ENCODE results near the gene TNFRSF25. TPM values are rescaled to one million over a fixed set of nuclear protein-coding genes. Genes with fewer than 3 reads are reported as not detected.

The TNFRSF25 gene
- total and polyA plus RNA-seq, 10 of the 15 experiments (the other 5 are each of a cell fraction or from before 2014, with no cell fraction given), result 0.23 to 8.6 (median 0.46) TPM; not detected in 5

DNA sequence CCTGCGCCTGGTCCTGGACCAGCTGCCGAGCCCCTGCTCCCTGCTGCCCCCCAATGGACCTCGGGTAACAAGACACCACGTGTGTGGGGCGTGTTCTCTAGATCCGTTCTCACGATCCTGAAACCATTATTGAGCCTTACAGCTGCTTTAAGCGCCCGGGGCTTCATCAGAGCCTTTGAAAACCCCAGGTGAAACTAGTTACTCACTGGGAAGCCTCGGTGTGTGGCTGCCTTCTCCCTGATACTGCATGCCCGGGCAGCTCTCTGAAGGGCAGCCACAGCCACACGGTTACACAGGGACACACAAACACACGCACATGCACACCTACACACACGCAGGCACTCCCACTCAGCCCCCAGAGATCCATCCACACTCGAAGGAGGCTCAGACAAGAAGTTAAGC, 51.5 kb downstream of the TNFRSF25 start (continued):
- TF ChIP-seq IKZF1 (conservative IDR thresholded peaks at IDR 0.05) (peak; percentile 60), ASH2L (IDR thresholded peaks at IDR 0.05; ENCODE audit: borderline replicate concordance, low read depth) (no peak), IRF4 (IDR thresholded peaks at IDR 0.05; ENCODE audit: low read depth, low read length) (no peak), BCL11A (IDR thresholded peaks at IDR 0.05; ENCODE audit: low read depth, low read length) (peak; percentile 68; the same call in 1 of the 2 replicates), SMAD1 (IDR thresholded peaks at IDR 0.05; ENCODE audit: low read depth, partially characterized antibody) (no peak), ZBED1 (IDR thresholded peaks at IDR 0.05; ENCODE audit: borderline replicate concordance) (peak; percentile 59; the same call in 1 of the 2 replicates), RBBP5 (conservative IDR thresholded peaks at IDR 0.05) (no peak), POLR2AphosphoS5 (IDR thresholded peaks at IDR 0.05; ENCODE audit: low read length) (no peak), RELA (IDR thresholded peaks at IDR 0.05; ENCODE audit: borderline replicate concordance, partially characterized antibody) (no peak), FOXM1 (IDR thresholded peaks at IDR 0.05; ENCODE audit: low read depth, low read length) (peak; percentile 60; the same call in 1 of the 2 replicates), CREM (IDR thresholded peaks at IDR 0.05; ENCODE audit: low read depth) (peak; percentile 56; the same call in 1 of the 2 replicates), WRNIP1 (IDR thresholded peaks at IDR 0.05; ENCODE audit: borderline replicate concordance, low read depth, low read length) (no peak), MTA2 (IDR thresholded peaks at IDR 0.05; ENCODE audit: low read depth) (peak; percentile 39; the same call in 1 of the 2 replicates), MEF2B (IDR thresholded peaks at IDR 0.05; ENCODE audit: partially characterized antibody, poor library complexity, severe bottlenecking) (peak; percentile 46), EED (IDR thresholded peaks at IDR 0.05; ENCODE audit: low read depth) (peak; percentile 71), SMC3 (IDR thresholded peaks at IDR 0.05; ENCODE audit: borderline replicate concordance, low read length) (peak; percentile 19; the same call in 1 of the 2 replicates), IKZF2 (IDR thresholded peaks at IDR 0.05) (peak; percentile 62 to 79), YBX1 (IDR thresholded peaks at IDR 0.05) (no peak), KLF5 (IDR thresholded peaks at IDR 0.05; ENCODE audit: partially characterized antibody) (no peak), JUNB (IDR thresholded peaks at IDR 0.05) (peak; percentile 25; the same call in 1 of the 2 replicates), SRF (IDR thresholded peaks at IDR 0.05; ENCODE audit: low read depth in 2 of 2, low read length in 2 of 2) (no peak)
- TF ChIP-seq, protein P1, sequence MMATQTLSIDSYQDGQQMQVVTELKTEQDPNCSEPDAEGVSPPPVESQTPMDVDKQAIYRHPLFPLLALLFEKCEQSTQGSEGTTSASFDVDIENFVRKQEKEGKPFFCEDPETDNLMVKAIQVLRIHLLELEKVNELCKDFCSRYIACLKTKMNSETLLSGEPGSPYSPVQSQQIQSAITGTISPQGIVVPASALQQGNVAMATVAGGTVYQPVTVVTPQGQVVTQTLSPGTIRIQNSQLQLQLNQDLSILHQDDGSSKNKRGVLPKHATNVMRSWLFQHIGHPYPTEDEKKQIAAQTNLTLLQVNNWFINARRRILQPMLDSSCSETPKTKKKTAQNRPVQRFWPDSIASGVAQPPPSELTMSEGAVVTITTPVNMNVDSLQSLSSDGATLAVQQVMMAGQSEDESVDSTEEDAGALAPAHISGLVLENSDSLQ (IDR thresholded peaks at IDR 0.05), result peak; percentile 50; the same call in 1 of the 2 replicates
- TF ChIP-seq, protein P2, sequence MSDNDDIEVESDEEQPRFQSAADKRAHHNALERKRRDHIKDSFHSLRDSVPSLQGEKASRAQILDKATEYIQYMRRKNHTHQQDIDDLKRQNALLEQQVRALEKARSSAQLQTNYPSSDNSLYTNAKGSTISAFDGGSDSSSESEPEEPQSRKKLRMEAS (IDR thresholded peaks at IDR 0.05; ENCODE audit: low read depth, low read length), result peak; percentile 54; the same call in 1 of the 2 replicates
- TF ChIP-seq, protein P3, sequence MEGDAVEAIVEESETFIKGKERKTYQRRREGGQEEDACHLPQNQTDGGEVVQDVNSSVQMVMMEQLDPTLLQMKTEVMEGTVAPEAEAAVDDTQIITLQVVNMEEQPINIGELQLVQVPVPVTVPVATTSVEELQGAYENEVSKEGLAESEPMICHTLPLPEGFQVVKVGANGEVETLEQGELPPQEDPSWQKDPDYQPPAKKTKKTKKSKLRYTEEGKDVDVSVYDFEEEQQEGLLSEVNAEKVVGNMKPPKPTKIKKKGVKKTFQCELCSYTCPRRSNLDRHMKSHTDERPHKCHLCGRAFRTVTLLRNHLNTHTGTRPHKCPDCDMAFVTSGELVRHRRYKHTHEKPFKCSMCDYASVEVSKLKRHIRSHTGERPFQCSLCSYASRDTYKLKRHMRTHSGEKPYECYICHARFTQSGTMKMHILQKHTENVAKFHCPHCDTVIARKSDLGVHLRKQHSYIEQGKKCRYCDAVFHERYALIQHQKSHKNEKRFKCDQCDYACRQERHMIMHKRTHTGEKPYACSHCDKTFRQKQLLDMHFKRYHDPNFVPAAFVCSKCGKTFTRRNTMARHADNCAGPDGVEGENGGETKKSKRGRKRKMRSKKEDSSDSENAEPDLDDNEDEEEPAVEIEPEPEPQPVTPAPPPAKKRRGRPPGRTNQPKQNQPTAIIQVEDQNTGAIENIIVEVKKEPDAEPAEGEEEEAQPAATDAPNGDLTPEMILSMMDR (IDR thresholded peaks at IDR 0.05 in 2 of 3, conservative IDR thresholded peaks at IDR 0.05 in 1 of 3; ENCODE audit: control insufficient read depth in 2 of 3, extremely low read depth in 1 of 3, insufficient read depth in 1 of 3, low read depth in 3 of 3, low read length in 3 of 3), result peak; percentile 58 to 68 (median 68)
- TF ChIP-seq, protein P4, sequence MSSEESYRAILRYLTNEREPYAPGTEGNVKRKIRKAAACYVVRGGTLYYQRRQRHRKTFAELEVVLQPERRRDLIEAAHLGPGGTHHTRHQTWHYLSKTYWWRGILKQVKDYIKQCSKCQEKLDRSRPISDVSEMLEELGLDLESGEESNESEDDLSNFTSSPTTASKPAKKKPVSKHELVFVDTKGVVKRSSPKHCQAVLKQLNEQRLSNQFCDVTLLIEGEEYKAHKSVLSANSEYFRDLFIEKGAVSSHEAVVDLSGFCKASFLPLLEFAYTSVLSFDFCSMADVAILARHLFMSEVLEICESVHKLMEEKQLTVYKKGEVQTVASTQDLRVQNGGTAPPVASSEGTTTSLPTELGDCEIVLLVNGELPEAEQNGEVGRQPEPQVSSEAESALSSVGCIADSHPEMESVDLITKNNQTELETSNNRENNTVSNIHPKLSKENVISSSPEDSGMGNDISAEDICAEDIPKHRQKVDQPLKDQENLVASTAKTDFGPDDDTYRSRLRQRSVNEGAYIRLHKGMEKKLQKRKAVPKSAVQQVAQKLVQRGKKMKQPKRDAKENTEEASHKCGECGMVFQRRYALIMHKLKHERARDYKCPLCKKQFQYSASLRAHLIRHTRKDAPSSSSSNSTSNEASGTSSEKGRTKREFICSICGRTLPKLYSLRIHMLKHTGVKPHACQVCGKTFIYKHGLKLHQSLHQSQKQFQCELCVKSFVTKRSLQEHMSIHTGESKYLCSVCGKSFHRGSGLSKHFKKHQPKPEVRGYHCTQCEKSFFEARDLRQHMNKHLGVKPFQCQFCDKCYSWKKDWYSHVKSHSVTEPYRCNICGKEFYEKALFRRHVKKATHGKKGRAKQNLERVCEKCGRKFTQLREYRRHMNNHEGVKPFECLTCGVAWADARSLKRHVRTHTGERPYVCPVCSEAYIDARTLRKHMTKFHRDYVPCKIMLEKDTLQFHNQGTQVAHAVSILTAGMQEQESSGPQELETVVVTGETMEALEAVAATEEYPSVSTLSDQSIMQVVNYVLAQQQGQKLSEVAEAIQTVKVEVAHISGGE (CRISPR knock-in tag; IDR thresholded peaks at IDR 0.05), result no peak
